Vagina (tissue), 2 donors: ENCODE results near the gene SLC6A3.

Experiments used
- POLR2A ChIP-seq, 2 donors: fragments of 450-650 bp; IDR thresholded peaks; one replicate each; pipeline ENCODE4 v1.6.1; 2017; ENCODE audit warnings: antibody characterized with exemption in 2 of 2, mild to moderate bottlenecking in 2 of 2, moderate library complexity in 2 of 2
- POLR2AphosphoS5 ChIP-seq, 2 donors: sonication (generic); formaldehyde crosslinking; IDR thresholded peaks; one replicate each; pipeline ENCODE4 v1.9.0; 2017; ENCODE audit warnings: antibody characterized with exemption in 2 of 2, mild to moderate bottlenecking in 2 of 2, low read depth in 1 of 2; ENCODE audit not compliant: insufficient read depth in 1 of 2
- TF ChIP-seq, protein P1 (sequence below), 3 experiments: fragments of 450-650 bp in 2 of 3; fragments of 200-600 bp in 1 of 3; sonication (generic) in 1 of 3; IDR thresholded peaks; one replicate each; pipeline ENCODE4 v1.5.1; 2017 to 2019; ENCODE audit warnings: antibody characterized with exemption in 3 of 3, mild to moderate bottlenecking in 2 of 3, moderate library complexity in 2 of 3

DNA sequence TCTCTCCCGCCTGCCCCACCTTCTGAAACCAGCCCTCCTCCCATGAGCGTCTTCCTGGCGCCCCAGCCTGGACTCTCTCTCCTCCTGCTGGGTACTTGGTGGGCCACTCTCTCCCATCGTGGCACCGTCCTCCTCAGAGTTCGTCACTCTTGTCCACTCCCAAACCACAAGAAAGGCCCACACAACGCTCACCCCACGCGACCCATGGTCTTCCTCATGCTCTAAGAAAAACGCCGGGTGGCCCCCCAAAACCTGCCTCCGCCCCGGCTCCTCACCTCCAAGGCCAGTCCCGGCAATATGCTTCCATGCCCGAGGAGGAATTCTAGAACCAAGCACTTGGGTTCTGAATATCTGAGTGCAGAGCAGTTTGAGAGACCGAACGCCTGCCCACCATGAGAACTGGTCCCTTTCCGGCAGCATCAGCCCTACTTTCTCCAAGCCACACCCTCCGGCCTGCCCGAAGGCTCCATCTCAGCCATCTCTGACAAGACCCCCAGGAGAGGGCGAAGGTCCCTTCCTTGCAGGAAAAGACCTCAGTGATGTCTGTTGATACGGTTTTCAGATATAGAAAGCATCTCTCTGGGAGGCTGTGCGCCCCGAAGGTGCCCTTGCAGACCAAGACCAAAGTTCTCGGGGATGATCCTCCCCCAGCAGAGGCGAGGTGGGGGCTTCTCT is 15.0 kb downstream of the SLC6A3 start:
- TF ChIP-seq, protein P1, sequence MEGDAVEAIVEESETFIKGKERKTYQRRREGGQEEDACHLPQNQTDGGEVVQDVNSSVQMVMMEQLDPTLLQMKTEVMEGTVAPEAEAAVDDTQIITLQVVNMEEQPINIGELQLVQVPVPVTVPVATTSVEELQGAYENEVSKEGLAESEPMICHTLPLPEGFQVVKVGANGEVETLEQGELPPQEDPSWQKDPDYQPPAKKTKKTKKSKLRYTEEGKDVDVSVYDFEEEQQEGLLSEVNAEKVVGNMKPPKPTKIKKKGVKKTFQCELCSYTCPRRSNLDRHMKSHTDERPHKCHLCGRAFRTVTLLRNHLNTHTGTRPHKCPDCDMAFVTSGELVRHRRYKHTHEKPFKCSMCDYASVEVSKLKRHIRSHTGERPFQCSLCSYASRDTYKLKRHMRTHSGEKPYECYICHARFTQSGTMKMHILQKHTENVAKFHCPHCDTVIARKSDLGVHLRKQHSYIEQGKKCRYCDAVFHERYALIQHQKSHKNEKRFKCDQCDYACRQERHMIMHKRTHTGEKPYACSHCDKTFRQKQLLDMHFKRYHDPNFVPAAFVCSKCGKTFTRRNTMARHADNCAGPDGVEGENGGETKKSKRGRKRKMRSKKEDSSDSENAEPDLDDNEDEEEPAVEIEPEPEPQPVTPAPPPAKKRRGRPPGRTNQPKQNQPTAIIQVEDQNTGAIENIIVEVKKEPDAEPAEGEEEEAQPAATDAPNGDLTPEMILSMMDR (IDR thresholded peaks at IDR 0.05): no peak
- TF ChIP-seq POLR2A (IDR thresholded peaks at IDR 0.05): no peak
- TF ChIP-seq POLR2AphosphoS5 (IDR thresholded peaks at IDR 0.05; ENCODE audit: insufficient read depth in 1 of 2, low read depth in 1 of 2): no peak
